Camera-type eye (tissue), 1 donor: ENCODE results near the gene NKX6-2. TPM values are rescaled to one million over a fixed set of nuclear protein-coding genes. Genes with fewer than 3 reads are reported as not detected.

Experiments used
- total RNA-seq: library from RNA; depleted of rRNA; stranded (reverse); fragments of >200 nt; gene quantifications from one replicate; pipeline ENCODE4 v1.2.3, GENCODE V29; 2014

The NKX6-2 gene
- total RNA-seq: not detected

DNA sequence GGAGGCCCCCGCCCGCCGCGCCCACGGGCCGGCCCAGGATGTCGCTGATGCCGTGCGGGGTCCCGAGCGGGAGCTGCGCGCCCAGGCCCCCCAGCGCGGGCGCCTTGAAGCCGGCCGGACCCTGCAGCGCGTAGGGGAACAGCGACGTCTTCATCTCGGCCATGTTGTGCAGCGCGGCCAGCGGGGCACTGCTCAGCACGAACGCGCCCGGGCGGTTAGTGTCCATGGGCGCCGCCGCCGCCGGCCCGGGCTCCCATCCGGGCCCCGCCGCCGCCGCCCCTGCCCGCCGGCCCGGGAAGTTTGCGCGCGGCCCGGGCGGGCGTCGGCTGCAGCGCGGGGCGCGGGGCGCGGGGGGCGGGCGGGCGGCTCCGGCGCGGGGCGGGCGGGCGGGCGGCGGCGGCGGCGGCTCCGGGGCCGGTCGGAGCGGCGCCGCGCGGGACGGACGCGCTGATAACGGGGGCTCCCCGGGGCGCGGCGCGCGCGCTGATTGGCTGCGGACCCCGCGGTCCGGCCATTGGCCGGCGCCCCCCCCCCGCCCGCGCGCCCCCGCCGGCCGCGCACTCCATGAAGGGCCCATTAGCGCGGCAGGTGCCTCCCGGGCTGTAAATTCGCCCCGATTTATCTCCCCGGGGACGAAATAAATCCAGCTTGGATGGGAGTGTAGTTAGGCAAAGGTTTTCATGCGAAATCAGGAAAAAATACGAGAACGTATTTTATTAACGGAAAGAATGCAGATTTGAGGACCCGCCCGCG, at the start of gene NKX6-2:
TSS of gene NKX6-2 (minus strand) at position 425 of the 753 bp plus-strand sequence. CDS start at position 226, 199 bp downstream.

Other genes with a start within 250 kb of the NKX6-2 start
- 51.6 TPM for gene INPP5A, start 248.4 kb downstream of the NKX6-2 start, total RNA-seq
- gene CFAP46, start 156.4 kb upstream of the NKX6-2 start, total RNA-seq: 7.5 TPM